ENCODE measurements around the gene STAG3.
"Not testable (repeated sequence)": the region's sequence is repeated elsewhere in the genome, so short reads cannot be mapped to it uniquely, and the experiment has no call there.

STAG3 gene

DNA sequence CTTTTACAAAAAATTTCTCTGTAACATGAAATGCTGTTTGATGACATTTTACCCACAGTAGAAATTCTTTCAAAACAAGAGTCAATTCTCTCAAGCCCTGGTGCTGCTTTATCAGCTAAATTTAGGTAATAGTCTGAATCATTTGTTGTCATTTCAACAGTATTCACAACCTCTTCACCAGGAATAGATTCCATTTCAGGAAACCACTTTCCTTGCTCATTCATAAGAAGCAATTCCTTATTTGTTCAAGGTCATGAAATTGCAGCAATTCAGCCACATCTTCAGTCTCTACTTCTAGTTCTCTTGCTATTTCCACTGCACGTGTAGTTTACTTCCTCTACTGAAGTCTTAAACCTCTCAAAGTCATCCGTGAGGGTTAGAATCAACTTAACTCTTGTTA is 14.1 kb downstream of the STAG3 start:
- Histone ChIP-seq H3K36me3 (ENCODE audit: control insufficient read depth, low read length) (peaks cover 55% of the 10 kb centered on the region), H3K27ac (ENCODE audit: low read depth, low read length) (peak overlapping the region; percentile 94), H3K4me2 (ENCODE audit: low read length) (peak overlapping the region; percentile 65), H3K4me3 (ENCODE audit: low read length) (peak overlapping the region; percentile 41), H3K4me1 (ENCODE audit: control insufficient read depth, low read length) (peaks cover 87% of the 10 kb centered on the region), H3F3A (ENCODE audit: control insufficient read depth, insufficient read depth) (peaks cover 47% of the 10 kb centered on the region), H3K9me2 (replicated peaks; ENCODE audit: control insufficient read depth, low read length) (no peaks in the 10 kb centered on the region), H4K20me1 (ENCODE audit: control insufficient read depth, insufficient read depth, low read depth, low read length) (no peaks in the 10 kb centered on the region), H3K79me2 (ENCODE audit: control insufficient read depth, low read length) (no peaks in the 10 kb centered on the region; the same call in 1 of the 2 replicates), H3K9me3 (ENCODE audit: control insufficient read depth, insufficient read depth, low read length) (no peaks in the 10 kb centered on the region), H3K27me3 (ENCODE audit: control insufficient read depth, low read length) (no peaks in the 10 kb centered on the region)
- TF ChIP-seq CTCF (IDR thresholded peaks at IDR 0.05; ENCODE audit: low read depth, low read length, poor library complexity, severe bottlenecking): no peak
- TF ChIP-seq EZH2phosphoT487 (IDR thresholded peaks at IDR 0.05; ENCODE audit: borderline replicate concordance, low read length): no peak

- H3K4me1 ChIP-seq (ENCODE audit: control insufficient read depth, low read length): peaks cover 91% of the 10 kb centered on the region
- peaks cover 49% of the 10 kb centered on the region for H3F3A ChIP-seq (ENCODE audit: control insufficient read depth, insufficient read depth)
- peak overlapping the region; percentile 65 for H3K4me2 ChIP-seq (ENCODE audit: low read length)
- peak overlapping the region; percentile 94 for H3K27ac ChIP-seq (ENCODE audit: low read depth, low read length)
- peak overlapping the region; percentile 41 for H3K4me3 ChIP-seq (ENCODE audit: low read length)
- H3K36me3 ChIP-seq (ENCODE audit: control insufficient read depth, low read length): peaks cover 58% of the 10 kb centered on the region
- H3K27me3 ChIP-seq (ENCODE audit: control insufficient read depth, low read length); H3K9me2 ChIP-seq (replicated peaks; ENCODE audit: control insufficient read depth, low read length); H3K9me3 ChIP-seq (ENCODE audit: control insufficient read depth, insufficient read depth, low read length); H3K79me2 ChIP-seq (ENCODE audit: control insufficient read depth, low read length); H4K20me1 ChIP-seq (ENCODE audit: control insufficient read depth, insufficient read depth, low read depth, low read length): not testable (repeated sequence)
Measured at GRCh38 chr7:100192281-100192862, 14.7 kb downstream of the STAG3 start.

- no peaks in the 10 kb centered on the region for H4K20me1 ChIP-seq (ENCODE audit: control insufficient read depth, insufficient read depth, low read depth, low read length)
- peaks cover 97% of the 10 kb centered on the region for H3K4me1 ChIP-seq (ENCODE audit: control insufficient read depth, low read length)
- TF ChIP-seq EZH2phosphoT487 (IDR thresholded peaks at IDR 0.05; ENCODE audit: borderline replicate concordance, low read length): no peak
- no peak for TF ChIP-seq CTCF (IDR thresholded peaks at IDR 0.05; ENCODE audit: low read depth, low read length, poor library complexity, severe bottlenecking)
- H3K4me3 ChIP-seq (ENCODE audit: low read length): peak overlapping the region; percentile 41
- H3K9me2 ChIP-seq (replicated peaks; ENCODE audit: control insufficient read depth, low read length): no peaks in the 10 kb centered on the region
- peak overlapping the region; percentile 94 for H3K27ac ChIP-seq (ENCODE audit: low read depth, low read length)
- peaks cover 63% of the 10 kb centered on the region for H3K36me3 ChIP-seq (ENCODE audit: control insufficient read depth, low read length)
- peak overlapping the region; percentile 65 for H3K4me2 ChIP-seq (ENCODE audit: low read length)
- H3K79me2 ChIP-seq (ENCODE audit: control insufficient read depth, low read length): no peaks in the 10 kb centered on the region; the same call in 1 of the 2 replicates
- H3K9me3 ChIP-seq (ENCODE audit: control insufficient read depth, insufficient read depth, low read length): no peaks in the 10 kb centered on the region
- H3F3A ChIP-seq (ENCODE audit: control insufficient read depth, insufficient read depth): peaks cover 53% of the 10 kb centered on the region
- H3K27me3 ChIP-seq (ENCODE audit: control insufficient read depth, low read length): no peaks in the 10 kb centered on the region
Measured at GRCh38 chr7:100192969-100193368, 15.3 kb downstream of the STAG3 start.

- H3K27me3 ChIP-seq (ENCODE audit: control insufficient read depth, low read length): no peaks in the 10 kb centered on the region
- peak overlapping the region; percentile 51 for H3K4me3 ChIP-seq (ENCODE audit: low read length)
- H3F3A ChIP-seq (ENCODE audit: control insufficient read depth, insufficient read depth): peaks cover 53% of the 10 kb centered on the region
- H4K20me1 ChIP-seq (ENCODE audit: control insufficient read depth, insufficient read depth, low read depth, low read length): no peaks in the 10 kb centered on the region
- TF ChIP-seq EZH2phosphoT487 (IDR thresholded peaks at IDR 0.05; ENCODE audit: borderline replicate concordance, low read length): no peak
- no peak for TF ChIP-seq CTCF (IDR thresholded peaks at IDR 0.05; ENCODE audit: low read depth, low read length, poor library complexity, severe bottlenecking)
- peak overlapping the region; percentile 61 for H3K4me2 ChIP-seq (ENCODE audit: low read length)
- H3K4me1 ChIP-seq (ENCODE audit: control insufficient read depth, low read length): peaks cover 97% of the 10 kb centered on the region
- H3K36me3 ChIP-seq (ENCODE audit: control insufficient read depth, low read length): peaks cover 59% of the 10 kb centered on the region
- no peaks in the 10 kb centered on the region for H3K79me2 ChIP-seq (ENCODE audit: control insufficient read depth, low read length)
- H3K27ac ChIP-seq (ENCODE audit: low read depth, low read length): peak overlapping the region; percentile 94
- H3K9me2 ChIP-seq (replicated peaks; ENCODE audit: control insufficient read depth, low read length): no peaks in the 10 kb centered on the region
- no peaks in the 10 kb centered on the region for H3K9me3 ChIP-seq (ENCODE audit: control insufficient read depth, insufficient read depth, low read length)
Measured at GRCh38 chr7:100195222-100195621, 17.5 kb downstream of the STAG3 start.

DNA sequence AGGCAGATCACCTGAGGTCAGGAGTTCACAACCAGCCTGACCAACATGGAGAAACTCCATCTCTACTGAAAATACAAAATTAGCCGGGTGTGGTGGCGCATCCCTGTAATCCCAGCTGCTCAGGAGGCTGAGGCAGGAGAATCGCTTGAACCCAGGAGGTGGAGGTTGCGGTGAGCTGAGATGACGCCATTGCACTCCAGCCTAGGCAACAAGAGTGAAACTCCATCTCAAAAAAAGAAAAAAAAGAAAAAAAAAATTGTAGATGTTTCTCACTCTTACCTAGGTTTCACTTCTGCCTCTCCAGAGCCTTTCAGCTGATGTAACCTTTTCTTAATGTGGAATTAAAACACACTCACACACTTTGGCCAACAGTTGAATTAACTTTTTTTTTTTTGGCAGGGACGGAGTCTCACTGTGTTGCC is 18.2 kb downstream of the STAG3 start:
- peak overlapping the region; percentile 94 for H3K27ac ChIP-seq (ENCODE audit: low read depth, low read length)
- H3F3A ChIP-seq (ENCODE audit: control insufficient read depth, insufficient read depth): peaks cover 48% of the 10 kb centered on the region
- peaks cover 65% of the 10 kb centered on the region for H3K36me3 ChIP-seq (ENCODE audit: control insufficient read depth, low read length)
- peaks cover 97% of the 10 kb centered on the region for H3K4me1 ChIP-seq (ENCODE audit: control insufficient read depth, low read length)
- H3K9me3 ChIP-seq (ENCODE audit: control insufficient read depth, insufficient read depth, low read length); H3K9me2 ChIP-seq (replicated peaks; ENCODE audit: control insufficient read depth, low read length); H4K20me1 ChIP-seq (ENCODE audit: control insufficient read depth, insufficient read depth, low read depth, low read length); H3K79me2 ChIP-seq (ENCODE audit: control insufficient read depth, low read length); H3K27me3 ChIP-seq (ENCODE audit: control insufficient read depth, low read length): not testable (repeated sequence)
- peak overlapping the region; percentile 61 for H3K4me2 ChIP-seq (ENCODE audit: low read length)
- peak overlapping the region; percentile 51 for H3K4me3 ChIP-seq (ENCODE audit: low read length)

Data from DOHH2 (cell line).